BLaER1 (cell line): ENCODE results near the gene MSI2.

Experiments used
- H3K27ac ChIP-seq: shearing (Covaris generic); formaldehyde crosslinking; 2 replicates; pipeline ENCODE4 v1.8.1; 2022
- H3K27me3 ChIP-seq: shearing (Covaris generic); formaldehyde crosslinking; 2 replicates; pipeline ENCODE4 v1.8.1; 2022
- H3K36me3 ChIP-seq: shearing (Covaris generic); formaldehyde crosslinking; 2 replicates; pipeline ENCODE4 v1.8.1; 2022
- H3K4me1 ChIP-seq: shearing (Covaris generic); formaldehyde crosslinking; 2 replicates; pipeline ENCODE4 v1.8.1; 2022
- H3K4me2 ChIP-seq: shearing (Covaris generic); formaldehyde crosslinking; 2 replicates; pipeline ENCODE4 v1.8.1; 2022
- H3K4me3 ChIP-seq: shearing (Covaris generic); formaldehyde crosslinking; 2 replicates; pipeline ENCODE4 v1.8.1; 2022
- H3K9ac ChIP-seq: shearing (Covaris generic); formaldehyde crosslinking; 2 replicates; pipeline ENCODE4 v1.8.1; 2022
- H3K9me3 ChIP-seq: shearing (Covaris generic); formaldehyde crosslinking; 2 replicates; pipeline ENCODE4 v1.8.1; 2022
- H4K20me1 ChIP-seq: shearing (Covaris generic); formaldehyde crosslinking; 2 replicates; pipeline ENCODE4 v1.8.1; 2022
- Cebpa-rat ChIP-seq: shearing (Covaris generic); IDR thresholded peaks from 2 replicates; pipeline ENCODE4 v1.8.1; 2022

The MSI2 gene

GRCh38 chr17:57531648-57532504, 275.6 kb downstream of the MSI2 start:
- Histone ChIP-seq H3K9me3 (no peaks in the 10 kb centered on the region), H3K27me3 (no peaks in the 10 kb centered on the region), H3K9ac (peak overlapping the region; percentile 69), H4K20me1 (no peaks in the 10 kb centered on the region; the same call in 1 of the 2 replicates), H3K4me1 (peaks cover 100% of the 10 kb centered on the region), H3K36me3 (peaks cover 74% of the 10 kb centered on the region), H3K4me2 (peak overlapping the region; percentile 81), H3K4me3 (peak overlapping the region; percentile 35), H3K27ac (peak overlapping the region; percentile 93)
- TF ChIP-seq Cebpa-rat, result no peak

GRCh38 chr17:57532556-57532955, 276.2 kb downstream of the MSI2 start:
- Histone ChIP-seq H3K4me1 (peaks cover 100% of the 10 kb centered on the region), H3K9ac (peak overlapping the region; percentile 69), H3K9me3 (no peaks in the 10 kb centered on the region), H3K4me2 (peak overlapping the region; percentile 81), H3K27ac (peak overlapping the region; percentile 93), H3K4me3 (no peak overlapping the region), H3K27me3 (no peaks in the 10 kb centered on the region), H4K20me1 (no peaks in the 10 kb centered on the region; the same call in 1 of the 2 replicates), H3K36me3 (peaks cover 74% of the 10 kb centered on the region)
- no peak for TF ChIP-seq Cebpa-rat

- no peaks in the 10 kb centered on the region for H3K27me3 ChIP-seq
- no peak overlapping the region for H3K4me3 ChIP-seq
- H4K20me1 ChIP-seq, result no peaks in the 10 kb centered on the region; the same call in 1 of the 2 replicates
- peaks cover 100% of the 10 kb centered on the region for H3K4me1 ChIP-seq
- peak overlapping the region; percentile 81 for H3K4me2 ChIP-seq
- TF ChIP-seq Cebpa-rat, result no peak
- H3K9me3 ChIP-seq, result no peaks in the 10 kb centered on the region
- peaks cover 69% of the 10 kb centered on the region for H3K36me3 ChIP-seq
- peak overlapping the region; percentile 69 for H3K9ac ChIP-seq
- H3K27ac ChIP-seq, result peak overlapping the region; percentile 93
Measured at GRCh38 chr17:57532966-57533365, 276.6 kb downstream of the MSI2 start.

DNA sequence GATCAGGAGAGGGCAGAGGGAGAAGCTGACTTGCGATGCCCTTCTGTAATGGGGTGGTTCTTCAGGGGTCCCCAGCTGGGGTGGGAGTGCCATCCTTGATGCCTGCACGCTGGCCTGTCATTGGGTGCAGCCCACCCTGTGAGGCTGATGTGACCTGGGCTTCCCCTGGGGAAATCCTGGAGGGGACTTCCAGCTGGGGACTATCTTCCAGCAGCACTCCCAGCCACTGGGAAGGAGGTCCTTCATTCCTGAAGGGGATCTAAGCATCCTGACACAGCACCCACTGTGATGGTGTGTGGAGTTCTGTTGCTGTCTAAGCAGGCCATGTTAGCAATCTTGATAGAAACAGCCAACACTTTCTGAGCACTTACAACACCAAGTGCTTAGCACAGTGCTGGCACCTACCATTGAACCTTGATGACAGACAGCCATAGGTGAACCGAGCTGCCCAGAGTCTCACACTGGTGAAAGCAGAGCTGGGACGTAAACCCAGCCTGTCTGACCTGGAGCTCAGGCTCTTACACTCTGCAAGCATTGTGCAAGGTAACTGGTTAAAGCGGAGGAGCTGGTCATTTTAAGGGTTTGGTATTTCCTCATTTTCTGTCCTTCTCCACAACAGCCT, 277.5 kb downstream of the MSI2 start:
- Histone ChIP-seq H4K20me1 (no peaks in the 10 kb centered on the region; the same call in 1 of the 2 replicates), H3K4me1 (peaks cover 100% of the 10 kb centered on the region), H3K4me2 (peak overlapping the region; percentile 81), H3K27me3 (no peaks in the 10 kb centered on the region), H3K36me3 (peaks cover 68% of the 10 kb centered on the region), H3K9ac (0 out of 2 replicates have a peak overlapping the region, but pooled peaks have one; percentile 69), H3K27ac (peak overlapping the region; percentile 93), H3K4me3 (no peak overlapping the region), H3K9me3 (no peaks in the 10 kb centered on the region)
- no peak for TF ChIP-seq Cebpa-rat

DNA sequence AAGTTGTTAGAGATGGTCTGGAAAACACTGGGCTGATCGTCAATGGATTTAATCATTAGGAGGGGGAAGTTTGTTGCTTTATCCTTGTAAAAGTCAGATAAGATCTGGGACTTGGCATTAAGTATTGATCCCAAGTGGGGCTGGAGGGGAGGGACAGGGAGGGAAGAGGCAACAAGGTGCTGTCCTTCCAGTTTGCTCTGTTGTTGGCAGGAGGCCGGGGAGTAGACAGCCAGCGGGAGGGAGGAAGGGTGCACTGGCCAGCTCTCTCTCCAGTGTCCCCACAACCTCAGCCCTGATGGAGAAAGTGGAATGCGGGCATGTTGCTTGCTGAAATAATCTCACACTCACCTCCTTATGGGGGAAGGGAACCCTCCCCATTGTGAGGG, 278.5 kb downstream of the MSI2 start:
- TF ChIP-seq Cebpa-rat, result no peak
- no peaks in the 10 kb centered on the region for H3K9me3 ChIP-seq
- peaks cover 100% of the 10 kb centered on the region for H3K4me1 ChIP-seq
- H3K27me3 ChIP-seq, result no peaks in the 10 kb centered on the region
- no peaks in the 10 kb centered on the region; the same call in 1 of the 2 replicates for H4K20me1 ChIP-seq
- H3K9ac ChIP-seq, result peak overlapping the region; percentile 59
- peaks cover 68% of the 10 kb centered on the region for H3K36me3 ChIP-seq
- no peak overlapping the region for H3K4me3 ChIP-seq
- peak overlapping the region; percentile 91 for H3K4me2 ChIP-seq
- H3K27ac ChIP-seq, result peak overlapping the region; percentile 93

GRCh38 chr17:57535249-57535966, 279.1 kb downstream of the MSI2 start:
- H4K20me1 ChIP-seq, result no peaks in the 10 kb centered on the region; the same call in 1 of the 2 replicates
- H3K9ac ChIP-seq, result peak overlapping the region; percentile 59
- H3K27me3 ChIP-seq, result no peaks in the 10 kb centered on the region
- no peaks in the 10 kb centered on the region for H3K9me3 ChIP-seq
- H3K36me3 ChIP-seq, result peaks cover 68% of the 10 kb centered on the region
- H3K4me3 ChIP-seq, result no peak overlapping the region
- H3K27ac ChIP-seq, result peak overlapping the region; percentile 93
- peaks cover 100% of the 10 kb centered on the region for H3K4me1 ChIP-seq
- no peak for TF ChIP-seq Cebpa-rat
- H3K4me2 ChIP-seq, result peak overlapping the region; percentile 91

GRCh38 chr17:57536289-57536688, 280.0 kb downstream of the MSI2 start:
- H3K4me3 ChIP-seq, result peak overlapping the region; percentile 49; the same call in 1 of the 2 replicates
- no peaks in the 10 kb centered on the region for H3K27me3 ChIP-seq
- no peaks in the 10 kb centered on the region; the same call in 1 of the 2 replicates for H4K20me1 ChIP-seq
- peaks cover 66% of the 10 kb centered on the region for H3K36me3 ChIP-seq
- no peak for TF ChIP-seq Cebpa-rat
- peak overlapping the region; percentile 91 for H3K4me2 ChIP-seq
- peak overlapping the region; percentile 93 for H3K27ac ChIP-seq
- peak overlapping the region; percentile 76 for H3K9ac ChIP-seq
- peaks cover 100% of the 10 kb centered on the region for H3K4me1 ChIP-seq
- H3K9me3 ChIP-seq, result no peaks in the 10 kb centered on the region

GRCh38 chr17:57536789-57537523, 280.6 kb downstream of the MSI2 start:
- Histone ChIP-seq H3K36me3 (peaks cover 66% of the 10 kb centered on the region), H3K4me3 (peak overlapping the region; percentile 49), H4K20me1 (no peaks in the 10 kb centered on the region; the same call in 1 of the 2 replicates), H3K4me2 (peak overlapping the region; percentile 91), H3K27ac (peak overlapping the region; percentile 93), H3K27me3 (no peaks in the 10 kb centered on the region), H3K9me3 (no peaks in the 10 kb centered on the region), H3K4me1 (peaks cover 100% of the 10 kb centered on the region), H3K9ac (peak overlapping the region; percentile 76)
- no peak for TF ChIP-seq Cebpa-rat
